DND-41 (cell line): ENCODE results near the gene STK11IP.

Source experiments
- EZH2 ChIP-seq: IDR thresholded peaks from 3 replicates; pipeline ENCODE4 v1.6.1; 2012; ENCODE audit warnings: borderline replicate concordance, low read depth, mild to moderate bottlenecking, moderate library complexity, low read length, inconsistent platforms; ENCODE audit not compliant: severe bottlenecking
- TF ChIP-seq, protein P1 (sequence below): IDR thresholded peaks from 2 replicates; pipeline ENCODE4 v1.5.1; 2012; ENCODE audit warnings: borderline replicate concordance, low read length, moderate library complexity, mild to moderate bottlenecking; ENCODE audit not compliant: poor library complexity, severe bottlenecking; ENCODE audit errors: extremely low read depth

DNA sequence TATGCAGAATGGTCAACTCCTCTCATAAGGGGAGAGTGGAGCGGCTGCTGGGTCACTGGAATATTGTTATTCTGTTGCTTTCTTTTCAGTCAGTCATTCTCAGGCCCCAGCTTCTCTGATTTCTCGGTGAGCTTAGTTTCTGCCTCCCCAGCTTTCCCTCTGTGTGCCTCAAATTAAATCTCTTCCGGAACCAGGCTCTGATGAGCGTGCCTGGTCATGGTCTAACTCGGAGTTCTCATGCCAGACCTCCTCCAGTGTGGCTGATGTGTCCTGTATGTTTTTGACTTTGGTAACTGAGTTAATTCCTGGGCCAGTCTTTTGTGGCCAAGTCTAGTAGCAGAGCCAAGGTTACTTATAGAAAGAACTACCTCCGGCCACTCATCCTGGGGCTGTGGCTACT is 4.9 kb upstream of the STK11IP start:
- TF ChIP-seq, protein P1, sequence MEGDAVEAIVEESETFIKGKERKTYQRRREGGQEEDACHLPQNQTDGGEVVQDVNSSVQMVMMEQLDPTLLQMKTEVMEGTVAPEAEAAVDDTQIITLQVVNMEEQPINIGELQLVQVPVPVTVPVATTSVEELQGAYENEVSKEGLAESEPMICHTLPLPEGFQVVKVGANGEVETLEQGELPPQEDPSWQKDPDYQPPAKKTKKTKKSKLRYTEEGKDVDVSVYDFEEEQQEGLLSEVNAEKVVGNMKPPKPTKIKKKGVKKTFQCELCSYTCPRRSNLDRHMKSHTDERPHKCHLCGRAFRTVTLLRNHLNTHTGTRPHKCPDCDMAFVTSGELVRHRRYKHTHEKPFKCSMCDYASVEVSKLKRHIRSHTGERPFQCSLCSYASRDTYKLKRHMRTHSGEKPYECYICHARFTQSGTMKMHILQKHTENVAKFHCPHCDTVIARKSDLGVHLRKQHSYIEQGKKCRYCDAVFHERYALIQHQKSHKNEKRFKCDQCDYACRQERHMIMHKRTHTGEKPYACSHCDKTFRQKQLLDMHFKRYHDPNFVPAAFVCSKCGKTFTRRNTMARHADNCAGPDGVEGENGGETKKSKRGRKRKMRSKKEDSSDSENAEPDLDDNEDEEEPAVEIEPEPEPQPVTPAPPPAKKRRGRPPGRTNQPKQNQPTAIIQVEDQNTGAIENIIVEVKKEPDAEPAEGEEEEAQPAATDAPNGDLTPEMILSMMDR, result no peak
- no peak for TF ChIP-seq EZH2
